ENCODE data around the gene TEX35. TPM values are rescaled to one million over a fixed set of nuclear protein-coding genes. Genes with fewer than 3 reads are reported as not detected.
A peak's percentile ranks its signal among the peaks of the same experiment; 100 is the strongest.

TEX35 gene
- total and polyA plus RNA-seq, 9 donors, result not detected

GRCh38 chr1:178520803-178521202 lies 7.9 kb downstream of the TEX35 start:
- Histone ChIP-seq H3K36me3 (no peaks in the 10 kb centered on the region), H3K4me3 (no peak overlapping the region), H3K27me3 (no peaks in the 10 kb centered on the region), H3K9me3 (no peaks in the 10 kb centered on the region), H3K4me1 (ENCODE audit: insufficient read depth) (no peaks in the 10 kb centered on the region), H3K27ac (no peak overlapping the region)
- TF ChIP-seq EP300 (IDR thresholded peaks at IDR 0.05), result no peak
- TF ChIP-seq CTCF (IDR thresholded peaks at IDR 0.05), result no peak
- no peak for TF ChIP-seq POLR2A (IDR thresholded peaks at IDR 0.05)
- intact Hi-C loops (cut with DNase I), result loop anchor here in 1 of 4 donors (10.0 kb wide), 1 partner anchor 854 kb away; no protein-coding TSS in a partner anchor
- 92 to 97% (median 95%) methylated on average over 10 to 11 of the region's 11 CpGs for WGBS, 3 donors
- peak in 1 of 5 donors; percentile 22 for DNase-seq

GRCh38 chr1:178521241-178521640 lies 8.3 kb downstream of the TEX35 start:
- TF ChIP-seq EP300 (IDR thresholded peaks at IDR 0.05) (no peak), POLR2A (IDR thresholded peaks at IDR 0.05) (no peak), CTCF (IDR thresholded peaks at IDR 0.05) (no peak)

GRCh38 chr1:178527117-178527516 lies 14.2 kb downstream of the TEX35 start:
- DNase-seq, result no peak
- no peaks in the 10 kb centered on the region for H3K36me3 ChIP-seq
- no peak overlapping the region for H3K27ac ChIP-seq
- TF ChIP-seq EP300 (IDR thresholded peaks at IDR 0.05), result no peak
- no peak for TF ChIP-seq POLR2A (IDR thresholded peaks at IDR 0.05)
- no peak for TF ChIP-seq CTCF (IDR thresholded peaks at IDR 0.05)
- H3K9me3 ChIP-seq, result no peaks in the 10 kb centered on the region
- no peaks in the 10 kb centered on the region for H3K27me3 ChIP-seq
- H3K4me3 ChIP-seq, result no peak overlapping the region
- 89 to 94% (median 93%) methylated on average over 4 of the region's 4 CpGs for WGBS, 3 donors
- no peaks in the 10 kb centered on the region for H3K4me1 ChIP-seq (ENCODE audit: insufficient read depth)
- intact Hi-C loops (cut with DNase I), result loop anchor here in 1 of 4 donors (10.0 kb wide), 1 partner anchor 848 kb away; no protein-coding TSS in a partner anchor

More at GRCh38 chr1:178521241-178521640, 8.3 kb downstream of the TEX35 start:
- no peaks in the 10 kb centered on the region for H3K4me1 ChIP-seq (ENCODE audit: insufficient read depth)
- DNase-seq, result peak in 1 of 5 donors; percentile 13
- intact Hi-C loops (cut with DNase I), result loop anchor here in 1 of 4 donors (10.0 kb wide), 1 partner anchor 854 kb away; no protein-coding TSS in a partner anchor
- WGBS, 3 donors, result 81 to 99% (median 96%) methylated on average over 4 of the region's 4 CpGs
- no peaks in the 10 kb centered on the region for H3K27me3 ChIP-seq
- H3K9me3 ChIP-seq, result no peaks in the 10 kb centered on the region
- H3K4me3 ChIP-seq, result no peak overlapping the region
- H3K27ac ChIP-seq, result no peak overlapping the region
- H3K36me3 ChIP-seq, result no peaks in the 10 kb centered on the region

- WGBS, 3 donors, result 87 to 88% (median 87%) methylated on average over 10 of the region's 10 CpGs
- Histone ChIP-seq H3K4me1 (ENCODE audit: insufficient read depth) (no peaks in the 10 kb centered on the region), H3K4me3 (no peak overlapping the region), H3K9me3 (no peaks in the 10 kb centered on the region), H3K27ac (no peak overlapping the region), H3K36me3 (no peaks in the 10 kb centered on the region), H3K27me3 (no peaks in the 10 kb centered on the region)
- no peak for TF ChIP-seq POLR2A (IDR thresholded peaks at IDR 0.05)
- TF ChIP-seq CTCF (IDR thresholded peaks at IDR 0.05), result no peak
- TF ChIP-seq EP300 (IDR thresholded peaks at IDR 0.05), result no peak
- DNase-seq, result peak in 1 of 5 donors; percentile 23
- intact Hi-C loops (cut with DNase I), result loop anchor here in 1 of 4 donors (10.0 kb wide), 1 partner anchor 846 kb away; no protein-coding TSS in a partner anchor
Measured at GRCh38 chr1:178528228-178528952, 15.5 kb downstream of the TEX35 start.

All from ovary (tissue), 9 donors.